Measurements from ENCODE around the gene PPP4C. TPM values are rescaled to one million over a fixed set of nuclear protein-coding genes. Genes with fewer than 3 reads are reported as not detected.

The PPP4C gene
- total RNA-seq, 2 experiments from 2014 or later = 83.9 to 87.3 TPM

- CTCF ChIA-PET = interaction anchor here (0.6 to 1.8 kb wide), 8 partner anchors 11 to 645 kb away, joined by 3 to 10 read pairs (median 6); partner anchors contain the start of genes ALDOA, TBX6 and TLCD3B
- intact Hi-C loops (cut with DNase I, micrococcal nuclease) = loop anchor here in 1 of 2 experiments (1.0 to 5.0 kb wide), 2 partner anchors 9 to 58 kb away; partner anchors contain the start of genes HIRIP3 and INO80E
- Mint-ChIP-seq H3K27me3 (no peaks in the 10 kb centered on the region), H3K36me3 (ENCODE audit: low read depth) (no peaks in the 10 kb centered on the region), H3K4me1 (ENCODE audit: low read depth) (peaks cover 22% of the 10 kb centered on the region), H3K4me3 (peak overlapping the region; percentile 75), H3K9me3 (no peaks in the 10 kb centered on the region), H3K27ac (peak overlapping the region; percentile 42)
- Histone ChIP-seq H3K4me1 (ENCODE audit: insufficient read depth, low read length) (peaks cover 24% of the 10 kb centered on the region), H3K4me3 (ENCODE audit: low read length) (no peak overlapping the region), H3K9me3 (ENCODE audit: control insufficient read depth in 1 of 2, insufficient read depth in 1 of 2, low read length in 2 of 2) (no peaks in the 10 kb centered on the region), H3K27ac (ENCODE audit: low read depth in 1 of 2, low read length in 2 of 2) (no peak overlapping the region), H3K36me3 (ENCODE audit: insufficient read depth, low read length) (no peaks in the 10 kb centered on the region), H3K27me3 (ENCODE audit: control insufficient read depth in 1 of 2, insufficient read depth in 2 of 2, low read length in 2 of 2) (no peaks in the 10 kb centered on the region)
- POLR2A ChIA-PET = interaction anchor here (1.0 to 2.6 kb wide), 2 partner anchors 11 to 131 kb away, joined by 3 to 27 read pairs; partner anchors contain the start of gene ALDOA
- peak; percentile 70 for ATAC-seq (ENCODE audit: poor library complexity)
- peak in 13 of 14 experiments; percentile 26 to 73 (median 46) for DNase-seq
- TF ChIP-seq CTCF (IDR thresholded peaks at IDR 0.05) = peak; percentile 55
Measured at GRCh38 chr16:30054959-30055553, 20.7 kb upstream of the PPP4C start.

GRCh38 chr16:30060346-30060745 is 15.4 kb upstream of the PPP4C start:
- Mint-ChIP-seq H3K9me3 (no peaks in the 10 kb centered on the region), H3K27ac (peak overlapping the region; percentile 17), H3K27me3 (no peaks in the 10 kb centered on the region), H3K4me1 (ENCODE audit: low read depth) (peaks cover 14% of the 10 kb centered on the region), H3K4me3 (peak overlapping the region; percentile 56), H3K36me3 (ENCODE audit: low read depth) (peaks cover 13% of the 10 kb centered on the region)
- Histone ChIP-seq H3K27me3 (ENCODE audit: control insufficient read depth in 1 of 2, insufficient read depth in 2 of 2, low read length in 2 of 2) (no peaks in the 10 kb centered on the region), H3K27ac (ENCODE audit: low read depth in 1 of 2, low read length in 2 of 2) (no peak overlapping the region), H3K36me3 (ENCODE audit: insufficient read depth, low read length) (no peaks in the 10 kb centered on the region), H3K4me3 (ENCODE audit: low read length) (no peak overlapping the region), H3K9me3 (ENCODE audit: control insufficient read depth in 1 of 2, insufficient read depth in 1 of 2, low read length in 2 of 2) (no peaks in the 10 kb centered on the region), H3K4me1 (ENCODE audit: insufficient read depth, low read length) (peaks cover 20% of the 10 kb centered on the region)
- intact Hi-C loops (cut with DNase I, micrococcal nuclease) = loop anchor here (10.0 kb wide), 4 partner anchors 54 to 574 kb away; partner anchors contain the start of genes GDPD3 (in 1 of the 2) and ZNF771 (in 1 of the 2)
- no peak for TF ChIP-seq CTCF (IDR thresholded peaks at IDR 0.05)
- ChIA-PET CTCF (no interaction called here), POLR2A (no interaction called here)
- ATAC-seq (ENCODE audit: poor library complexity) = no peak
- no peak for DNase-seq

- Histone ChIP-seq H3K27ac (ENCODE audit: low read depth in 1 of 2, low read length in 2 of 2) (no peak overlapping the region), H3K4me3 (ENCODE audit: low read length) (no peak overlapping the region), H3K27me3 (ENCODE audit: control insufficient read depth in 1 of 2, insufficient read depth in 2 of 2, low read length in 2 of 2) (no peaks in the 10 kb centered on the region), H3K36me3 (ENCODE audit: insufficient read depth, low read length) (no peaks in the 10 kb centered on the region), H3K9me3 (ENCODE audit: control insufficient read depth in 1 of 2, insufficient read depth in 1 of 2, low read length in 2 of 2) (no peaks in the 10 kb centered on the region), H3K4me1 (ENCODE audit: insufficient read depth, low read length) (peaks cover 18% of the 10 kb centered on the region)
- TF ChIP-seq CTCF (IDR thresholded peaks at IDR 0.05) = no peak
- peaks cover 19% of the 10 kb centered on the region for H3K36me3 Mint-ChIP-seq (ENCODE audit: low read depth)
- no peaks in the 10 kb centered on the region for H3K9me3 Mint-ChIP-seq
- H3K27ac Mint-ChIP-seq = peak overlapping the region; percentile 17
- DNase-seq (no peak), ATAC-seq (ENCODE audit: poor library complexity) (no peak)
- POLR2A ChIA-PET = interaction anchor here (1.1 kb wide), 1 partner anchor 8 kb away, joined by 4 read pairs; a partner anchor contains a TSS
- H3K27me3 Mint-ChIP-seq = no peaks in the 10 kb centered on the region
- intact Hi-C loops (cut with DNase I, micrococcal nuclease) = loop anchor here (10.0 kb wide), 4 partner anchors 54 to 574 kb away; partner anchors contain the start of genes GDPD3 (in 1 of the 2) and ZNF771 (in 1 of the 2)
- H3K4me1 Mint-ChIP-seq (ENCODE audit: low read depth) = peaks cover 14% of the 10 kb centered on the region
- peak overlapping the region; percentile 56 for H3K4me3 Mint-ChIP-seq
- CTCF ChIA-PET = interaction anchor here (1.0 kb wide), 1 partner anchor 31 kb away, joined by 4 read pairs; the partner anchor contains the start of gene TBX6
Measured at GRCh38 chr16:30060836-30061554, 14.8 kb upstream of the PPP4C start.

Data from CD4-positive, alpha-beta T cell (primary cell).